GM04503 (cell line): ENCODE results near the gene LMNA.
"Not testable (repeated sequence)": the region's sequence is repeated elsewhere in the genome, so short reads cannot be mapped to it uniquely, and the experiment has no call there.

Experiments
- DNase-seq: peaks from one replicate; pipeline ENCODE4 v3.0.0-alpha.2; 2012; ENCODE audit warnings: low read depth

The LMNA gene

GRCh38 chr1:156114101-156114918, at the start of gene LMNA:
Gene LMNA (plus strand): TSS chr1:156114711. CDS start chr1:156114919, 208 bp downstream.
- peak; percentile 90 for DNase-seq

GRCh38 chr1:156065212-156065611, 49.3 kb upstream of the LMNA start:
- no peak for DNase-seq

GRCh38 chr1:156065871-156066270, 48.6 kb upstream of the LMNA start:
- DNase-seq = no peak

- no peak for DNase-seq
Observed at GRCh38 chr1:156067262-156067661, 47.2 kb upstream of the LMNA start.

- no peak for DNase-seq
Observed at GRCh38 chr1:156069490-156070455, 44.7 kb upstream of the LMNA start.

GRCh38 chr1:156070548-156070947, 44.0 kb upstream of the LMNA start:
- DNase-seq = no peak

- DNase-seq = not testable (repeated sequence)
Observed at GRCh38 chr1:156071332-156071816, 43.1 kb upstream of the LMNA start.

- DNase-seq = no peak
Observed at GRCh38 chr1:156072251-156072650, 42.3 kb upstream of the LMNA start.

GRCh38 chr1:156073110-156073687, 41.3 kb upstream of the LMNA start:
- DNase-seq = no peak

- no peak for DNase-seq
Observed at GRCh38 chr1:156073740-156074139, 40.8 kb upstream of the LMNA start.

GRCh38 chr1:156074661-156075060, 39.9 kb upstream of the LMNA start:
- no peak for DNase-seq

GRCh38 chr1:156075162-156075561, 39.3 kb upstream of the LMNA start:
- DNase-seq = no peak

GRCh38 chr1:156075775-156076204, 38.7 kb upstream of the LMNA start:
- DNase-seq = no peak

- DNase-seq = no peak
Observed at GRCh38 chr1:156076609-156077429, 37.7 kb upstream of the LMNA start.

- DNase-seq = no peak
Observed at GRCh38 chr1:156077430-156077760, 37.1 kb upstream of the LMNA start.

GRCh38 chr1:156078728-156079127, 35.8 kb upstream of the LMNA start:
- no peak for DNase-seq

GRCh38 chr1:156079762-156080161, 34.7 kb upstream of the LMNA start:
- DNase-seq = no peak

- no peak for DNase-seq
Observed at GRCh38 chr1:156080241-156080862, 34.2 kb upstream of the LMNA start.

GRCh38 chr1:156080863-156081179, 33.7 kb upstream of the LMNA start:
- DNase-seq = no peak

- DNase-seq = no peak
Observed at GRCh38 chr1:156081180-156081916, 33.2 kb upstream of the LMNA start.

- DNase-seq = no peak
Observed at GRCh38 chr1:156081917-156082308, 32.6 kb upstream of the LMNA start.
